Endothelial cell (in vitro differentiated cells): ENCODE data around the gene MAML2. TPM values are rescaled to one million over a fixed set of nuclear protein-coding genes. Genes with fewer than 3 reads are reported as not detected.

Experiments
- DNase-seq: peaks from one replicate; pipeline ENCODE4 v3.0.0; 2021; ENCODE audit warnings: low spot score
- H3K27ac Mint-ChIP-seq: one replicate; pipeline ENCODE4 v1.8.0; 2021; ENCODE audit warnings: mixed read lengths, inconsistent platforms; ENCODE audit not compliant: unreplicated experiment
- H3K27me3 Mint-ChIP-seq: one replicate; pipeline ENCODE4 v1.8.0; 2021; ENCODE audit warnings: mild to moderate bottlenecking, moderate library complexity, mixed read lengths, inconsistent platforms; ENCODE audit not compliant: unreplicated experiment
- H3K36me3 Mint-ChIP-seq: one replicate; pipeline ENCODE4 v1.8.0; 2021; ENCODE audit warnings: mild to moderate bottlenecking, low read depth, mixed read lengths, inconsistent platforms; ENCODE audit not compliant: unreplicated experiment
- H3K4me1 Mint-ChIP-seq: one replicate; pipeline ENCODE4 v1.8.0; 2021; ENCODE audit warnings: mild to moderate bottlenecking, mixed read lengths, inconsistent platforms; ENCODE audit not compliant: unreplicated experiment
- H3K4me3 Mint-ChIP-seq: one replicate; pipeline ENCODE4 v1.8.0; 2021; ENCODE audit warnings: mild to moderate bottlenecking, mixed read lengths, inconsistent platforms; ENCODE audit not compliant: unreplicated experiment
- H3K9me3 Mint-ChIP-seq: one replicate; pipeline ENCODE4 v1.8.0; 2021; ENCODE audit warnings: mixed read lengths, inconsistent platforms; ENCODE audit not compliant: unreplicated experiment
- total RNA-seq: library from RNA; stranded (reverse); fragmentation: NEBNext Ultra II Directional; extraction: Animal tissue kit (Norgen Biotek cat#: 25700); gene quantifications from one replicate; pipeline ENCODE4 v1.2.1, GENCODE V29; 2021; ENCODE audit not compliant: unreplicated experiment
- TF ChIP-seq, protein P1 (sequence below): fragments of 200-600 bp; sonication (generic); IDR thresholded peaks from one replicate; pipeline ENCODE4 v1.5.0; 2021; ENCODE audit warnings: antibody characterized with exemption; ENCODE audit not compliant: unreplicated experiment

MAML2 gene
- total RNA-seq, 1 donor from 2014 or later, result 6.2 TPM

DNA sequence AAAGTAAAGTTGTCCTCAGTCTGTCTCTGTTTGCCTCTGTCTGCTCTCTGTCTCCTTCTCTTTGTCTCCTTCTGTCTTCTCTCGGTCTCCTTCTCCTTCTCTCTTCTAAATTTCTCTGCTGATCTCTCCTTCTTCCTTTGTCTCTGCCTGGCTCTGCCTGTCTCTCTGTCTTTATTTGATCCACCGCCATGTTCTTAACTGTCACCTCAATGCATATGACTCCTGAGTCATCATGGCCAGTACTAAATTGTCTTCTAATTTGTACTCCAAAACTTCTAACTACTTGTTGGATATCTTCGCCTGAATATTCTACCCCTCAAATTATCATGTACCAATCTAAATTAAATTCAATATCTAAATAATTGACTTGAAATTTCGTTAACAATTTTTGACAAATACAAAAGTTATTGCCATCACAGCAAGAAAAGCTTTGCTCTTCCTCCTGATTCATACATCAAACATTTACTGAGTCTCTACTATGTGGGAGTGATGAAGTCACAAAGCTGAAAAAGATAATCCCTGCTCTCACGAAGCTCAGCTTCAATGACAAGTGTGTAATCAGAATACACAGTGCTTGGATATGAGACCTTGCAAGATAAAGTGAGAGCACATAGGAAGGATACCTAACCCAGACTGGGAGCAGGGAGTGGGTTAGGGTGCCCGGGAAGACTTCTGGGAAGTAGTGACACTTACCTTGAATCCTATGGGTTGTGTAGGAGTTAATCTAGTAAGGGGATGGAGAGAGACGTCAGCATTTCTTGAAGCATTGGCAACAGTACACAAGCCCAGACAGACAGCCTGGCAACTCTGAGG, 193.0 kb downstream of the MAML2 start:
- H3K9me3 Mint-ChIP-seq, result no peaks in the 10 kb centered on the region
- H3K36me3 Mint-ChIP-seq, result no peaks in the 10 kb centered on the region
- no peak overlapping the region for H3K27ac Mint-ChIP-seq
- TF ChIP-seq, protein P1, sequence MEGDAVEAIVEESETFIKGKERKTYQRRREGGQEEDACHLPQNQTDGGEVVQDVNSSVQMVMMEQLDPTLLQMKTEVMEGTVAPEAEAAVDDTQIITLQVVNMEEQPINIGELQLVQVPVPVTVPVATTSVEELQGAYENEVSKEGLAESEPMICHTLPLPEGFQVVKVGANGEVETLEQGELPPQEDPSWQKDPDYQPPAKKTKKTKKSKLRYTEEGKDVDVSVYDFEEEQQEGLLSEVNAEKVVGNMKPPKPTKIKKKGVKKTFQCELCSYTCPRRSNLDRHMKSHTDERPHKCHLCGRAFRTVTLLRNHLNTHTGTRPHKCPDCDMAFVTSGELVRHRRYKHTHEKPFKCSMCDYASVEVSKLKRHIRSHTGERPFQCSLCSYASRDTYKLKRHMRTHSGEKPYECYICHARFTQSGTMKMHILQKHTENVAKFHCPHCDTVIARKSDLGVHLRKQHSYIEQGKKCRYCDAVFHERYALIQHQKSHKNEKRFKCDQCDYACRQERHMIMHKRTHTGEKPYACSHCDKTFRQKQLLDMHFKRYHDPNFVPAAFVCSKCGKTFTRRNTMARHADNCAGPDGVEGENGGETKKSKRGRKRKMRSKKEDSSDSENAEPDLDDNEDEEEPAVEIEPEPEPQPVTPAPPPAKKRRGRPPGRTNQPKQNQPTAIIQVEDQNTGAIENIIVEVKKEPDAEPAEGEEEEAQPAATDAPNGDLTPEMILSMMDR, result no peak
- H3K4me3 Mint-ChIP-seq, result no peak overlapping the region
- H3K27me3 Mint-ChIP-seq, result no peaks in the 10 kb centered on the region
- DNase-seq, result no peak
- H3K4me1 Mint-ChIP-seq, result peaks cover 6% of the 10 kb centered on the region

DNA sequence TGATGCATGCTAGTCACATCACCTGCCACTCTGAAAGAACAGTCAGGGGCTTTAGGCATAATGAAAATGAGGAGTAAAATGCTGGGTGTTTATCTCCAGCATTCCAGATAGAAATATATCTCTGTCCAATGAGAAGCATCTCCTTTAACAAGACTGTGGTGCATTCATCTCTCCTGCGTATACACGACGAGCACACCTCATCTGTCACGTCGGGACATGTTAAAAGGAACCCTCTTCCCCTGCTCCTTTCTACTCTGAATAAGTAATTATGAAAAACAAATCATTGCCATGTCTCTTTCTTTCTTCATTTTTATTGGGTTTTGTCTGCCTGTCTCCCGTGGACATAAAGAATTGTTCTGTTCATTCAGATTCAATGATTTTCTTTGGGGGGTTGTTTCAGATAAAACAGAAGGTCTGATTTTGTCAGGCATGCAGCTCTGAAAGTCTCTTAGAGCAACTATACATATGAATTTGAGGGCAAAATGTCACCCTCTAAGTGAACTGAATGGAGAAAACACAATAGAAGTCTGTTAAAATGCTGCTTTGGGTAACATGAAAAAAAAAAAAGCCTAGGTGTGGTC, 195.0 kb downstream of the MAML2 start:
- H3K9me3 Mint-ChIP-seq, result no peaks in the 10 kb centered on the region
- TF ChIP-seq, protein P1, result no peak

DNA sequence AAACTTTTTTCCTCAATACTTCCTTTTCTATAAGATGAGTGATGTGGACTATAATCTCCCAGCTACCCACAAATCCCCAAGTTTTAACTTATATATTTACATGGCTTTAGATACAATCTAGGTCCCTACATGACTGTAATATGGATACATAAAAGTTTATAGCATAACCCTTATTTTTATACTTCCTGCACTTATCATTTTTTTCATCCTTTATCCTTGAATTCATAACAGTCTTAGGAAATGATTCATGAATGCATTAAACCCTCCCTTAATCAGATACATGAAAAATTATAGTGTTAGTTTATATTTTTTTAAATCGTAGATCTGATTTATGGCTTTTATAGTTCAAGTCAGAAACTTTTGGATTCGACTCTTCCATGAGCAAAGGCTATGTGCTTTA, 195.8 kb downstream of the MAML2 start:
- Mint-ChIP-seq H3K27me3 (no peaks in the 10 kb centered on the region), H3K4me3 (no peak overlapping the region), H3K27ac (no peak overlapping the region), H3K36me3 (no peaks in the 10 kb centered on the region), H3K9me3 (no peaks in the 10 kb centered on the region), H3K4me1 (peaks cover 6% of the 10 kb centered on the region)
- TF ChIP-seq, protein P1, result no peak
- no peak for DNase-seq

More for the DNA sequence above, 195.0 kb downstream of the MAML2 start:
- Mint-ChIP-seq H3K4me1 (peaks cover 4% of the 10 kb centered on the region), H3K36me3 (no peaks in the 10 kb centered on the region), H3K27ac (no peak overlapping the region), H3K4me3 (no peak overlapping the region), H3K27me3 (no peaks in the 10 kb centered on the region)
- no peak for DNase-seq

GRCh38 chr11:96146765-96147164, 196.2 kb downstream of the MAML2 start:
- Mint-ChIP-seq H3K36me3 (no peaks in the 10 kb centered on the region), H3K27me3 (no peaks in the 10 kb centered on the region), H3K27ac (no peak overlapping the region), H3K4me3 (no peak overlapping the region), H3K9me3 (no peaks in the 10 kb centered on the region), H3K4me1 (peaks cover 6% of the 10 kb centered on the region)
- TF ChIP-seq, protein P1, result no peak
- DNase-seq, result no peak

DNA sequence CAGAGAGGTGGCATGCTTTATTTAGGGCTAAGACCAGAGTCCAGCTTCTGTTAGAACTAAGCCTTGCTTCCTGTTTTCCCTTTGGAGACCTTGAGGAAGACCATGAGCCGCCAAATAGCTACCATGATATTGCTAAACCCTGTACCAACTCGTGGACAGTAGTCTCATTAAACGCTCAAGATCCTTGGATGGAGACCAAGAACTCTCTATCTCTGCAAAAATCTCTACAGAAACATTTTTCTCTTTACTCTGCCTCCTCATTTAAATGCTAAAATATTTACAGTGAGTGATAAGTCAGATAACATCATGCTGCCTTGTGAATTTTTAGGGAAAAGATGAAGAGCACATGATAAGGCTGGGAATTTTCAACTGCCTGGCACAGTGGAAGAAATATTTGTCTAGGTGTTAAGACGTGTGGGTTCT, 197.8 kb downstream of the MAML2 start:
- H3K4me1 Mint-ChIP-seq, result peaks cover 6% of the 10 kb centered on the region

More for the DNA sequence above, 197.8 kb downstream of the MAML2 start:
- H3K9me3 Mint-ChIP-seq, result no peaks in the 10 kb centered on the region
- no peaks in the 10 kb centered on the region for H3K27me3 Mint-ChIP-seq
- no peak for DNase-seq
- no peaks in the 10 kb centered on the region for H3K36me3 Mint-ChIP-seq
- H3K4me3 Mint-ChIP-seq, result no peak overlapping the region
- TF ChIP-seq, protein P1, result no peak
- H3K27ac Mint-ChIP-seq, result no peak overlapping the region
